Astrocyte (in vitro differentiated cells and primary cell): ENCODE data around the gene BANF2. TPM values are rescaled to one million over a fixed set of nuclear protein-coding genes. Genes with fewer than 3 reads are reported as not detected.
A peak's percentile ranks its signal among the peaks of the same experiment; 100 is the strongest.

Experiments used
- DNase-seq: peaks from one replicate; pipeline ENCODE4 v3.0.0-alpha.2; 2010; ENCODE audit warnings: low read depth
- FAIRE-seq: peaks from 2 replicates; lab custom pipeline; 2011; peaks lifted over from hg19 to GRCh38; lab: Jason Lieb, UNC
- H2AFZ ChIP-seq: 2 replicates; pipeline ENCODE4 v1.6.0; 2012; ENCODE audit warnings: low read depth, low read length, inconsistent platforms
- H3K27ac ChIP-seq: 2 replicates; pipeline ENCODE4 v1.5.1; 2011; ENCODE audit warnings: low read depth, low read length, inconsistent platforms
- H3K27me3 ChIP-seq: 2 replicates; pipeline ENCODE4 v1.6.0; 2011; ENCODE audit warnings: low read length, inconsistent platforms; ENCODE audit not compliant: insufficient read depth
- H3K36me3 ChIP-seq: 2 replicates; pipeline ENCODE4 v1.5.1; 2011; ENCODE audit warnings: low read length, inconsistent platforms; ENCODE audit not compliant: insufficient read depth
- H3K4me1 ChIP-seq: 2 replicates; pipeline ENCODE4 v1.5.1; 2011; ENCODE audit warnings: low read length, inconsistent platforms; ENCODE audit not compliant: insufficient read depth
- H3K4me2 ChIP-seq: 2 replicates; pipeline ENCODE4 v1.6.0; 2012; ENCODE audit warnings: low read length, inconsistent platforms
- H3K4me3 ChIP-seq: 2 replicates; pipeline ENCODE4 v1.5.1; 2011; ENCODE audit warnings: low read depth, mild to moderate bottlenecking, low read length, inconsistent platforms; ENCODE audit not compliant: insufficient read depth
- H3K79me2 ChIP-seq: 2 replicates; pipeline ENCODE4 v1.6.0; 2012; ENCODE audit warnings: mild to moderate bottlenecking, low read length, inconsistent platforms; ENCODE audit not compliant: insufficient read depth
- H3K9ac ChIP-seq: 2 replicates; pipeline ENCODE4 v1.6.0; 2012; ENCODE audit warnings: mild to moderate bottlenecking, low read length, inconsistent platforms
- H3K9me3 ChIP-seq: 2 replicates; pipeline ENCODE4 v1.5.1; 2012; ENCODE audit warnings: low read depth, mild to moderate bottlenecking, low read length, inconsistent platforms; ENCODE audit not compliant: insufficient read depth
- H4K20me1 ChIP-seq: 2 replicates; pipeline ENCODE4 v1.6.0; 2012; ENCODE audit warnings: low read length, inconsistent platforms; ENCODE audit not compliant: insufficient read depth
- H3K27ac Mint-ChIP-seq: one replicate; pipeline ENCODE4 v1.8.0; 2021; ENCODE audit warnings: mild to moderate bottlenecking, mixed read lengths; ENCODE audit not compliant: unreplicated experiment
- H3K27me3 Mint-ChIP-seq: one replicate; pipeline ENCODE4 v1.8.0; 2021; ENCODE audit warnings: low read depth, mixed read lengths; ENCODE audit not compliant: unreplicated experiment
- H3K36me3 Mint-ChIP-seq: one replicate; pipeline ENCODE4 v1.8.0; 2021; ENCODE audit warnings: low read depth, mixed read lengths; ENCODE audit not compliant: unreplicated experiment
- H3K4me1 Mint-ChIP-seq: one replicate; pipeline ENCODE4 v1.8.0; 2021; ENCODE audit warnings: low read depth, mixed read lengths; ENCODE audit not compliant: unreplicated experiment
- H3K4me3 Mint-ChIP-seq: one replicate; pipeline ENCODE4 v1.8.0; 2021; ENCODE audit warnings: mild to moderate bottlenecking, moderate library complexity, mixed read lengths; ENCODE audit not compliant: unreplicated experiment
- H3K9me3 Mint-ChIP-seq: one replicate; pipeline ENCODE4 v1.8.0; 2021; ENCODE audit warnings: mild to moderate bottlenecking, mixed read lengths; ENCODE audit not compliant: unreplicated experiment
- CTCF ChIP-seq: IDR thresholded peaks from 2 replicates; pipeline ENCODE4 v1.5.1; 2011; ENCODE audit warnings: low read depth, mild to moderate bottlenecking, inconsistent platforms, low read length, moderate library complexity; ENCODE audit not compliant: insufficient read depth
- EZH2 ChIP-seq: IDR thresholded peaks from 2 replicates; pipeline ENCODE4 v1.6.1; 2012; ENCODE audit warnings: mild to moderate bottlenecking, low read length, inconsistent platforms; ENCODE audit not compliant: insufficient read depth
- total RNA-seq: library from RNA; stranded (reverse); gene quantifications from 2 replicates; pipeline ENCODE4 v1.2.1, GENCODE V29; 2021

BANF2 gene
- total RNA-seq, 1 donor from 2014 or later = not detected

GRCh38 chr20:17711267-17711627 lies 11.5 kb downstream of the BANF2 start:
- Mint-ChIP-seq H3K27me3 (no peaks in the 10 kb centered on the region), H3K36me3 (no peaks in the 10 kb centered on the region), H3K27ac (no peak overlapping the region), H3K4me3 (no peak overlapping the region), H3K4me1 (peaks cover 13% of the 10 kb centered on the region), H3K9me3 (no peaks in the 10 kb centered on the region)
- Histone ChIP-seq H3K27ac (no peak overlapping the region), H3K27me3 (no peaks in the 10 kb centered on the region), H4K20me1 (no peaks in the 10 kb centered on the region), H3K9ac (no peak overlapping the region), H3K4me3 (no peak overlapping the region), H3K79me2 (no peaks in the 10 kb centered on the region), H3K4me1 (peaks cover 10% of the 10 kb centered on the region), H3K36me3 (no peaks in the 10 kb centered on the region), H3K9me3 (no peaks in the 10 kb centered on the region), H3K4me2 (no peak overlapping the region), H2AFZ (no peak overlapping the region)
- DNase-seq (no peak), FAIRE-seq (no peak)
- TF ChIP-seq EZH2 (no peak), CTCF (no peak)

GRCh38 chr20:17712201-17712600 lies 12.4 kb downstream of the BANF2 start:
- no peaks in the 10 kb centered on the region for H4K20me1 ChIP-seq
- no peak overlapping the region for H3K4me3 ChIP-seq
- FAIRE-seq = no peak
- Mint-ChIP-seq H3K9me3 (no peaks in the 10 kb centered on the region), H3K27me3 (no peaks in the 10 kb centered on the region), H3K36me3 (no peaks in the 10 kb centered on the region), H3K4me1 (peaks cover 13% of the 10 kb centered on the region), H3K27ac (peak overlapping the region; percentile 9), H3K4me3 (no peak overlapping the region)
- TF ChIP-seq CTCF (no peak), EZH2 (no peak)
- no peaks in the 10 kb centered on the region for H3K9me3 ChIP-seq
- no peaks in the 10 kb centered on the region for H3K36me3 ChIP-seq
- H3K9ac ChIP-seq = no peak overlapping the region
- no peak overlapping the region for H3K4me2 ChIP-seq
- DNase-seq = no peak
- no peak overlapping the region for H3K27ac ChIP-seq
- H3K79me2 ChIP-seq = no peaks in the 10 kb centered on the region
- peaks cover 10% of the 10 kb centered on the region for H3K4me1 ChIP-seq
- H3K27me3 ChIP-seq = no peaks in the 10 kb centered on the region
- no peak overlapping the region for H2AFZ ChIP-seq

DNA sequence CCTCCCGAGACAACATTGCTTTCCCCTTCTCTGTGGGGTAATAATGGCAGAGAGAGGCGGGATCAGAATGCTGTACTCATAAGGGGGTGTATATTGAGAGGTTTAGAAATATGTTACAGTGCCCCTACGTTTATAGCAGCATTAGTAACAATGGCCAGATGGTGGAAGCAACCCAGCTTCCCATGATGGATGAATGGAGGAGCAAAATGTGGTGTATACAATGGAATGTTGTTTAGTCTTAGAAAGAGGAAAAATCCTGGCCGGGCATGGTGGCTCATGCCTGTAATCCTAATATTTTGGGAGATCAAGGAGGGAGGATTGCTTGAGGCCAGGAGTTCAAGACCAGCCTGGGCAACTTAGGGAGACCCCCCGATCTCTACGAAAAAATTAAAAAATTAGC lies 12.9 kb downstream of the BANF2 start:
- H3K36me3 Mint-ChIP-seq = no peaks in the 10 kb centered on the region
- Histone ChIP-seq H3K4me1 (peaks cover 10% of the 10 kb centered on the region), H3K9me3 (no peaks in the 10 kb centered on the region), H3K79me2 (no peaks in the 10 kb centered on the region), H4K20me1 (no peaks in the 10 kb centered on the region), H3K36me3 (no peaks in the 10 kb centered on the region), H2AFZ (no peak overlapping the region), H3K4me3 (no peak overlapping the region), H3K4me2 (no peak overlapping the region), H3K9ac (no peak overlapping the region), H3K27me3 (no peaks in the 10 kb centered on the region), H3K27ac (no peak overlapping the region)
- H3K4me3 Mint-ChIP-seq = no peak overlapping the region
- FAIRE-seq = no peak
- H3K27me3 Mint-ChIP-seq = no peaks in the 10 kb centered on the region
- DNase-seq = peak; percentile 54
- H3K27ac Mint-ChIP-seq = no peak overlapping the region
- no peaks in the 10 kb centered on the region for H3K9me3 Mint-ChIP-seq
- TF ChIP-seq EZH2 (no peak), CTCF (no peak)
- H3K4me1 Mint-ChIP-seq = peaks cover 13% of the 10 kb centered on the region
